ENCODE data around the gene GZMM. TPM values are rescaled to one million over a fixed set of nuclear protein-coding genes. Genes with fewer than 3 reads are reported as not detected.

The GZMM gene
- total RNA-seq, 5 donors from 2014 or later (not counting 1 experiment from before 2014, with no cell fraction given), result 66.2 to 91.0 (median 78.6) TPM

DNA sequence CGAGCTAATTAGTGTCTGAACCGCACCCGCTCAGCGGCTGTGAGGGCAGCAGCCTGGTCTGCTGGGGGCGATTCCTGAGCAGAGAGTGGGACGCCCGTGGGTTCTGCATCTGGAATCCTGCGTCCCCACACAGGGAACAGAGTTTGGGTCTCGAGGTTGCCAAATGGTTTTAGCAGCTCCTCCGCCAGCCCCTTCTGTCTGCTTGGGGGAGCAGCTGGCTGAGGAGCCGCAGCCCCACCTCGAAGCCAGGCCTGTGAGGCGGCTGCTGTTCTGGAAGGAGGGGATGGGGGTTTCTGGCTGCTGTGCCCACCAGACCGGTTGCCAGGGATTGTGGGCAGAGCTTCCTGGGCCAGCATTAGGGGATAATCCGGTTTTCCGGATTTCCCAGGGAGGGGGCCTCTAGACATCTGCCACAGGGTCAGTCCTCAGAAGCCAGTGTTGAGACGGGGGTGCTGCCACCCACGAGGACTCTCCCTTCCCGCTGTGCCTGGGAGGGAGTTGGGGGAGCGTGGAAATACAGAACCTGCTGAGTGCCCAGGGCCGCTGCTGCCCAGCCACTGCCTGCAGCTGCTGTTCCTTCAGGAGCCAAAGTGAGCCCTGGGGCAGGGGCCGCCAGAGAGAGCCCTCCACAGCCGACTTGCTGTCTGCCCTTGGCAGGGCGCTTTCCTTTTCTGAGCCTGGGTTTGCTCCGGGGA, 10.3 kb upstream of the GZMM start:
- ATAC-seq (replicated peaks in 1 of 4) (no peak), DNase-seq (no peak)
- ChIA-PET CTCF (interaction anchor here in 1 of 2 donors (0.9 to 3.9 kb wide), 2 partner anchors 23 to 27 kb away, joined by 4 to 36 read pairs; no protein-coding TSS in a partner anchor), POLR2A (no interaction called here)
- peaks cover 8% of the 10 kb centered on the region for H3K36me3 Mint-ChIP-seq
- no peaks in the 10 kb centered on the region for H3K27me3 Mint-ChIP-seq
- Histone ChIP-seq H3K27ac (ENCODE audit: low read length) (peak overlapping the region; percentile 37), H3K4me1 (ENCODE audit: control insufficient read depth in 1 of 2, extremely low read depth in 1 of 2, insufficient read depth in 2 of 2, low read length in 2 of 2) (peaks cover 6 to 44% of the 10 kb centered on the region in 2 experiments), H3K27me3 (replicated peaks in 1 of 2; ENCODE audit: control insufficient read depth in 2 of 2, extremely low read depth in 1 of 2, insufficient read depth in 2 of 2, low read length in 1 of 2) (peaks cover 0 to 7% of the 10 kb centered on the region in 2 experiments), H3K9me3 (no peaks in the 10 kb centered on the region), H3K36me3 (ENCODE audit: control insufficient read depth in 2 of 2, extremely low read depth in 1 of 2, insufficient read depth in 1 of 2, low read length in 1 of 2) (peaks cover 17 to 24% of the 10 kb centered on the region in 2 donors), H3K4me3 (ENCODE audit: control insufficient read depth in 1 of 2, extremely low read depth in 1 of 2, low read length in 1 of 2) (peak overlapping the region; percentile 84 to 90)
- H3K9me3 Mint-ChIP-seq, result no peaks in the 10 kb centered on the region
- peak overlapping the region; percentile 82 to 86 (median 85) for H3K4me3 Mint-ChIP-seq
- WGBS (ENCODE audit: insufficient coverage), result 69% methylated on average over 21 of the region's 25 CpGs
- peak overlapping the region in 1 of 2 donors; percentile 89 for H3K27ac Mint-ChIP-seq
- H3K4me1 Mint-ChIP-seq, result peaks cover 15 to 25% (median 19%) of the 10 kb centered on the region in 3 donors

DNA sequence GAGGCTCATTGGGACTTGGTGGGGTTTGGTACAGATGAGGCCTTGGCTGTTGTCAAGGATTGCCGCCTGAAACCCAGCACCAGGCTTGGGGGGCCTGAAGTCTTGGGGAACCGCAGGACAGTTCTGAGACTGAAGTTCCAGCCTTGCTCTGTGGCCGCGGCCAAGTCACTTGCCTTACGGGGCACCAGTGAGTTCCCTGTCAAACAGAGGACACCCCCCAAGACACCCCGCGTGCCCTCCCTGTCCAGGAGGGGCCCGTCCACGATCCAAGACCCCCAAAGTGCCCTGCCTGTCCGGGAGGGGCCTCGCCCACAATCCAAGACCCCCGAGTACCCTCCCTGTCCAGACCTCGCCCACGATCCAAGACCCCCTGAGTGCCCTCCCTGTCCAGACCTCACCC, 9.8 kb upstream of the GZMM start:
- Histone ChIP-seq H3K9me3 (no peaks in the 10 kb centered on the region), H3K4me1 (ENCODE audit: control insufficient read depth in 1 of 2, extremely low read depth in 1 of 2, insufficient read depth in 2 of 2, low read length in 2 of 2) (peaks cover 6 to 44% of the 10 kb centered on the region in 2 experiments), H3K36me3 (ENCODE audit: control insufficient read depth in 2 of 2, extremely low read depth in 1 of 2, insufficient read depth in 1 of 2, low read length in 1 of 2) (peaks cover 20 to 28% of the 10 kb centered on the region in 2 donors), H3K27me3 (replicated peaks in 1 of 2; ENCODE audit: control insufficient read depth in 2 of 2, extremely low read depth in 1 of 2, insufficient read depth in 2 of 2, low read length in 1 of 2) (peaks cover 0 to 2% of the 10 kb centered on the region in 2 experiments), H3K4me3 (ENCODE audit: control insufficient read depth in 1 of 2, extremely low read depth in 1 of 2, low read length in 1 of 2) (no peak overlapping the region), H3K27ac (ENCODE audit: low read length) (no peak overlapping the region)
- CTCF ChIA-PET, result interaction anchor here in 1 of 2 donors (3.9 kb wide), 1 partner anchor 23 kb away, joined by 36 read pairs; no protein-coding TSS in a partner anchor
- ATAC-seq (replicated peaks in 1 of 4) (no peak), DNase-seq (no peak)
- 90% methylated on average over 4 of the region's 14 CpGs for WGBS (ENCODE audit: insufficient coverage)
- Mint-ChIP-seq H3K36me3 (peaks cover 8% of the 10 kb centered on the region), H3K4me1 (peaks cover 15 to 25% (median 19%) of the 10 kb centered on the region in 3 donors), H3K27me3 (no peaks in the 10 kb centered on the region), H3K4me3 (peak overlapping the region; percentile 37 to 86 (median 82)), H3K27ac (no peak overlapping the region), H3K9me3 (no peaks in the 10 kb centered on the region)
- POLR2A ChIA-PET, result no interaction called here

DNA sequence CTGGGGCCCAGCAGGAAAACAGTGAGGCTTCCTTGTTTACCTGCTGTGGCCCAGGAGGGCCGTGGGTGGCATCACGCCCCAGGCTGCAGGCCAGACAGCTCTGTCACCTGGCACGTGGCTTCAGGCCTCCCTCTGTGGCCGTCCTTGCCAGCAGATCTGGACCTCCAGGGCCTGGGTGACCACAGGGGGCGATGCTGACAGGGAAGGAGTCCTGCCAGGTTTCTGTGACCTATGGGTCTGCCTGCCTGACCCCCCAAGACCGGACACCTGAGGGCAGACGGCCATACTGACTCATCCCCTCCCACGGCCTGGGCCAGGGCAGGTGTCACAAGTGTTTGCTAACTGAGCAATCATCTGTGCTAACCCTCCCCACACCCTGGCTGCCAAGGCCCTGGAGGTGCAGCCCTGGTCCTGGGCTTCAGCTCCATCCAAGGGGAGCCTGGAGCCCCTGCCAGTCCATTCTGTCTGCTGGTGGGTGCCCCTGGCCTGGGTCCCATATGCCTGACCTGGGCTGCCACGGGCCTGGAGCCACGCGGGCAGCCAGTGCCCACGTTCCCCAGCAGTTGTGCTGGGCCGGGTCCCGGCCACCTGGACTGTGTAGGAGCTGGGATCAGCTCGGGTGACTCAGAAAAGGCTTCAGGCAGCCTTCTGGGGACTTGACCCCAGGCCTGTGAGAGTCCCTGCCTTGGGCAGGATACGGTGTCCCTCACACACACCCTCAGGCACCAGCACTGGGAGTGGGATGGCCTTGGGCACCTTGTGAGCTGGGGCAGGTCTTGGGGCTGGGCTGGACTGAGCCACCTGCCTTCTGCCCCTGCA, 8.6 kb upstream of the GZMM start:
- H3K27ac ChIP-seq (ENCODE audit: low read length), result no peak overlapping the region
- Mint-ChIP-seq H3K4me3 (peak overlapping the region in 2 of 3 donors; percentile 31 to 47), H3K27me3 (no peaks in the 10 kb centered on the region), H3K4me1 (peaks cover 15 to 22% (median 17%) of the 10 kb centered on the region in 3 donors), H3K27ac (peak overlapping the region in 1 of 2 donors; percentile 63), H3K36me3 (peaks cover 8% of the 10 kb centered on the region), H3K9me3 (no peaks in the 10 kb centered on the region)
- no peaks in the 10 kb centered on the region for H3K27me3 ChIP-seq (replicated peaks in 1 of 2; ENCODE audit: control insufficient read depth in 2 of 2, extremely low read depth in 1 of 2, insufficient read depth in 2 of 2, low read length in 1 of 2)
- no peaks in the 10 kb centered on the region for H3K9me3 ChIP-seq
- peaks cover 20 to 34% of the 10 kb centered on the region in 2 donors for H3K36me3 ChIP-seq (ENCODE audit: control insufficient read depth in 2 of 2, extremely low read depth in 1 of 2, insufficient read depth in 1 of 2, low read length in 1 of 2)
- H3K4me3 ChIP-seq (ENCODE audit: control insufficient read depth in 1 of 2, extremely low read depth in 1 of 2, low read length in 1 of 2), result no peak overlapping the region
- ChIA-PET POLR2A (no interaction called here), CTCF (no interaction called here)
- no peak for ATAC-seq (replicated peaks in 1 of 4)
- peaks cover 6 to 42% of the 10 kb centered on the region in 2 experiments for H3K4me1 ChIP-seq (ENCODE audit: control insufficient read depth in 1 of 2, extremely low read depth in 1 of 2, insufficient read depth in 2 of 2, low read length in 2 of 2)
- WGBS (ENCODE audit: insufficient coverage), result 77% methylated on average over 13 of the region's 16 CpGs
- DNase-seq, result no peak

DNA sequence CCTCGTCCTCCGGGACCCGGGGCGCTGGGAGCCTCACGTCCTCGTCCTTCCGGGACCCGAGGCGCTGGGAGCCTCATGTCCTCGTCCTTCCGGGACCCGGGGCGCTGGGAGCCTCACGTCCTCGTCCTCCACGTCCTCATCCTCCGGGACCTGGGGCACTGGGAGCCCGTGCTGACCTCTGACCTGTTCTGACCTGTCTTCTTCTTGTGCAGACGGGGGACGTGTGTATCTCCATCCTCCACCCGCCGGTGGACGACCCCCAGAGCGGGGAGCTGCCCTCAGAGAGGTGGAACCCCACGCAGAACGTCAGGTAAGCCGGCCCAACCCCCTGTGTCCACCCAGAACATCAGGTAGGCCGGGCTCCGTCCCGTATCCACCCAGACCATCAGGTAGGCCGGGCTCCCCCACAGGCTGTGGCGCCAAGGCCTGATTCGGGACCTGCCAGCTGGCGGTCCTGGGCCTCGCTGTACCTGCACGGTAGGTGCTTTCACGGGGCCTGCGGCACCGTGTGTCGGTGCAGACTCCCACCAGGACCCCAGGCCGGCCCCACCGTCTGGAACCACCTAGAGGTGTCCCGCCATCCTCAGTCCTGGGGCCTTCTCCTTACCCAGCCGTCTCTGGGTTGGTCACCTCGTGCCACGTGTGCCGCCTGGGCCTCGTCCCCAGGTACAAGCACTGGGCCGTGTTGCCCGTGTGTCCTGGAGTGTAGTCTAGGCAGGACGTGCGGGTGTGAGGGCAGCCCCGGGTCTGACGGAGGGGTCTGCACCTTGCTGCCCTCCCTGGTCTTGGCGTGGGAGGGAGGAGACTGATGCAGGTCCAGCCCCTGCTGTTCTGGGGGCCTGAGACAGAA, 7.6 kb upstream of the GZMM start:
- no peak overlapping the region for H3K27ac Mint-ChIP-seq
- DNase-seq, result no peak
- no peak overlapping the region for H3K27ac ChIP-seq (ENCODE audit: low read length)
- H3K36me3 ChIP-seq (ENCODE audit: control insufficient read depth in 2 of 2, extremely low read depth in 1 of 2, insufficient read depth in 1 of 2, low read length in 1 of 2), result peaks cover 20 to 35% of the 10 kb centered on the region in 2 donors
- no peak overlapping the region for H3K4me3 ChIP-seq (ENCODE audit: control insufficient read depth in 1 of 2, extremely low read depth in 1 of 2, low read length in 1 of 2)
- no peaks in the 10 kb centered on the region for H3K27me3 Mint-ChIP-seq
- no peaks in the 10 kb centered on the region for H3K27me3 ChIP-seq (replicated peaks in 1 of 2; ENCODE audit: control insufficient read depth in 2 of 2, extremely low read depth in 1 of 2, insufficient read depth in 2 of 2, low read length in 1 of 2)
- H3K4me1 Mint-ChIP-seq, result peaks cover 15 to 18% (median 17%) of the 10 kb centered on the region in 3 donors
- ATAC-seq (replicated peaks in 1 of 4), result no peak
- H3K4me1 ChIP-seq (ENCODE audit: control insufficient read depth in 1 of 2, extremely low read depth in 1 of 2, insufficient read depth in 2 of 2, low read length in 2 of 2), result peaks cover 6 to 34% of the 10 kb centered on the region in 2 experiments
- peaks cover 8% of the 10 kb centered on the region for H3K36me3 Mint-ChIP-seq
- H3K9me3 ChIP-seq, result no peaks in the 10 kb centered on the region
- no peak overlapping the region for H3K4me3 Mint-ChIP-seq
- ChIA-PET POLR2A (no interaction called here), CTCF (interaction anchor here in 1 of 2 donors (0.6 kb wide), 1 partner anchor 1605 kb away, joined by 3 read pairs; no protein-coding TSS in a partner anchor)
- 94% methylated on average over 55 of the region's 55 CpGs for WGBS (ENCODE audit: insufficient coverage)
- H3K9me3 Mint-ChIP-seq, result no peaks in the 10 kb centered on the region

DNA sequence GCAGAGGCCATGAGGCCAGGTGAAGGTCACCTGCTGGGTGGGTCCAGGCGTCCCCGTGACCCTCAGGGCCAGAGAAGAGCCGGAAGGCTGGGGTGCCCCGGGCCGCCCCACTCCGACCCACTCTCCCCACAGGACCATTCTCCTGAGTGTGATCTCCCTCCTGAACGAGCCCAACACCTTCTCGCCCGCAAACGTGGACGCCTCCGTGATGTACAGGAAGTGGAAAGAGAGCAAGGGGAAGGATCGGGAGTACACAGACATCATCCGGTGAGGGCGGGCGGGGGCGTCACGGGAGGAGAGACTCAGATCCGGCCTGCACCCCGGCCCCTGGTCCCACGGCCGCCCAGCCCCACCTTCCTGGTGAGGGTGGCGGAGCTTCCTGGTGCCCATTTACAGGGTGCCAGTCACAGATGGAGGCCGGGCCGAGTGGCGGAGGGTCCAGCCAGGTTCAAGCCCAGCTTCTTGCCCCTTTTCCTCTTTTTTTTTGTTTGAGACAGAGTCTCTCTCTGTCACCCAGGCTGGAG, 6.9 kb upstream of the GZMM start:
- Histone ChIP-seq H3K36me3 (ENCODE audit: control insufficient read depth in 2 of 2, extremely low read depth in 1 of 2, insufficient read depth in 1 of 2, low read length in 1 of 2) (peaks cover 25 to 42% of the 10 kb centered on the region in 2 donors), H3K27ac (ENCODE audit: low read length) (no peak overlapping the region), H3K9me3 (no peaks in the 10 kb centered on the region), H3K4me3 (ENCODE audit: control insufficient read depth in 1 of 2, extremely low read depth in 1 of 2, low read length in 1 of 2) (no peak overlapping the region), H3K27me3 (replicated peaks in 1 of 2; ENCODE audit: control insufficient read depth in 2 of 2, extremely low read depth in 1 of 2, insufficient read depth in 2 of 2, low read length in 1 of 2) (no peaks in the 10 kb centered on the region), H3K4me1 (ENCODE audit: control insufficient read depth in 1 of 2, extremely low read depth in 1 of 2, insufficient read depth in 2 of 2, low read length in 2 of 2) (peaks cover 6 to 34% of the 10 kb centered on the region in 2 experiments)
- DNase-seq, result no peak
- H3K27me3 Mint-ChIP-seq, result no peaks in the 10 kb centered on the region
- no peak overlapping the region for H3K27ac Mint-ChIP-seq
- no peak for ATAC-seq (replicated peaks in 1 of 4)
- ChIA-PET CTCF (no interaction called here), POLR2A (no interaction called here)
- H3K4me3 Mint-ChIP-seq, result no peak overlapping the region
- peaks cover 15 to 18% (median 17%) of the 10 kb centered on the region in 3 donors for H3K4me1 Mint-ChIP-seq
- H3K36me3 Mint-ChIP-seq, result peaks cover 8% of the 10 kb centered on the region
- 92% methylated on average over 12 of the region's 26 CpGs for WGBS (ENCODE audit: insufficient coverage)
- H3K9me3 Mint-ChIP-seq, result no peaks in the 10 kb centered on the region

Measured in T-cell (primary cell).